ENCODE data around the gene B4GALT3. TPM values are rescaled to one million over a fixed set of nuclear protein-coding genes. Genes with fewer than 3 reads are reported as not detected.
A peak's percentile ranks its signal among the peaks of the same experiment; 100 is the strongest.

B4GALT3 gene
- total RNA-seq, 4 donors from 2014 or later: 20.6 to 50.7 (median 37.1) TPM

DNA sequence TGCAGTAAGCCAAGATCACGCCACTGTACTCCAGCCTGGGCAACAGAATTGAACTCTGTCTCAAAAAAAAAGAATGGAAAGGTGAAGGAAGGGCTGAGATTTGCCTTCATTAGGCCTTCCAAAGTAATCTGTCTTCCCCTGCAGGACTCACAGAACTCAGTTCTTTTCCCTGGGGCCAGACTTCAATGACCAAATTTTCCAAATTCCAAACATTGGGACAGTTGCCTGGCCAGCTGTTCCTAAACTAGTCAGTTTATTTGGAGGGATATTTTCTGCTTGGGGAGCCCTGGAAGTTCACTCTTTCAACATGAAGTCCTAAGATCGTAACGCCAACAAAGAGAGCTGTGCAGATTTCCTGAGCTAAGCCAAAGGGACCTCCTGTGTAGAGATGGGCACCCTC is 39.4 kb downstream of the B4GALT3 start:
- DNase-seq (ENCODE audit: low spot score) (no peak), ATAC-seq (ENCODE audit: low FRiP score) (no peak)
- no peak for TF ChIP-seq CTCF (IDR thresholded peaks at IDR 0.05)

DNA sequence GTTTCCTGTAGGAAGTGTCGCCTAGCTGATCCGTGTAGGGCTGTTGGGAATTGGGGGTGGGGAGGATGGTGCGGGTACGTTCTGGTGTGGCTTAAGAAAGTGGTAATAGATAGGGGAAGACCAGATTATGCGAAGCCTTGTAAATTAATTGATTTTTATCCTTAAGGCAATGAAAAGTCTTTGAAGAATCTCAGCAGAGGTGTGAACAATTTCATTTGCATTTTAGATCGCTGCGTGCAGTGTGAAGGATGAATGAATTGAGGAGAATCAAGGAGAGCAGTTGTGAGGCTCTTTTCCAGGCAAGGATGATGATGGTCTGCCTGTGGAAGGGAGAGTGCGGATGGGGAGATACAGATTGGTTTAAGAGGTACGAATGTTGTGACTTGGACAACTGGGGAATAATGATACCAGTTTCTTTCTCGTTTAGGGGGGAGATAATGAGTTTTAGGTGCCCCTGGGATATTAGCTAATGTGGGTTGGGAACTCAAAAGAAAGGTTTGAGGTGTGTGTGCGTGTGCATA is 44.0 kb downstream of the B4GALT3 start:
- no peak for DNase-seq (ENCODE audit: low spot score)
- ATAC-seq (ENCODE audit: low FRiP score): no peak

DNA sequence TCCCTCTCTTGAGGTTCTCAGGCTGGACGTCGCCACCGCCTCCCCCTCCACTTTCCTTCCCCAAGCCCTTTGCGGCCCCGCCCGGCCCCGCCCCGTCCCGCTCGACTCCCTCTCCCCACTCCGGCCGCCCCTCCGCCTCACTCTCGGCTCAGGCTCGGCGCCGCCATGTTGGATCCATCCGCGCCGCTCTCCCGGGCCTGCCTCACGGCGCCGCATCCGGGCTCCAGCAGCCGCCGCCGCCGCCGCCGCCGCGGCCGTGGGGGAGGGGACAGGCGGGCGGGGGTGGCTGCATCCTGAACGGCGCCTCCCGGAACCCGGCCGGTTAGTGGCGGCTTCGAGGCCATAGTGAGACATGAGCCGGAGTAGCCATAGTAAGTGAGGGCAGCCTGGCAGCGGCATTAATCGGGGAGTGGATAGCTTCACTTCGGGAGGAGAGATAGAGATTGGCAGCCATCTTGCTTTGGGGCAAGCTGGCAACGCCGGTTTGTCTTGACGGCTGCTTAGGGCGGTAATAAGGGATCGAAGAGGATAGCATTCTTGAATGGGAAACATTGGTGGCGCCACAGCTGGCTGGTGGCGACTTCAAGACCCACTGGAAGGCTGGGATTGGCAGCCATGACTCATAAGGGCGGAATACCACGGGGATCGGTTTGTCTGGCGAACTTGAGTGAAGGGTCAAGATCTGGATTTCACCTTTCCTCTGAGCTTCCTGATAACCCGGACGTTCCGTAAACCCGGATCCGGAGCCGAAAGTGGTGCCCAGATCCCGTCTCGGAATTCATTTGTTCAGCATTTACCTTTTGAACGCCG is 44.7 kb downstream of the B4GALT3 start, which contains the start of gene DEDD:
Gene DEDD, minus strand, starts transcription at position 258 of the 810 bp plus-strand sequence. CDS start 8,205 bp downstream, outside the sequence.
- ATAC-seq (ENCODE audit: low FRiP score) (peak; percentile 93), DNase-seq (ENCODE audit: low spot score) (peak; percentile 65)
- no peak for TF ChIP-seq CTCF (IDR thresholded peaks at IDR 0.05)

More for the DNA sequence above, 44.0 kb downstream of the B4GALT3 start:
- TF ChIP-seq CTCF (IDR thresholded peaks at IDR 0.05): no peak

DNA sequence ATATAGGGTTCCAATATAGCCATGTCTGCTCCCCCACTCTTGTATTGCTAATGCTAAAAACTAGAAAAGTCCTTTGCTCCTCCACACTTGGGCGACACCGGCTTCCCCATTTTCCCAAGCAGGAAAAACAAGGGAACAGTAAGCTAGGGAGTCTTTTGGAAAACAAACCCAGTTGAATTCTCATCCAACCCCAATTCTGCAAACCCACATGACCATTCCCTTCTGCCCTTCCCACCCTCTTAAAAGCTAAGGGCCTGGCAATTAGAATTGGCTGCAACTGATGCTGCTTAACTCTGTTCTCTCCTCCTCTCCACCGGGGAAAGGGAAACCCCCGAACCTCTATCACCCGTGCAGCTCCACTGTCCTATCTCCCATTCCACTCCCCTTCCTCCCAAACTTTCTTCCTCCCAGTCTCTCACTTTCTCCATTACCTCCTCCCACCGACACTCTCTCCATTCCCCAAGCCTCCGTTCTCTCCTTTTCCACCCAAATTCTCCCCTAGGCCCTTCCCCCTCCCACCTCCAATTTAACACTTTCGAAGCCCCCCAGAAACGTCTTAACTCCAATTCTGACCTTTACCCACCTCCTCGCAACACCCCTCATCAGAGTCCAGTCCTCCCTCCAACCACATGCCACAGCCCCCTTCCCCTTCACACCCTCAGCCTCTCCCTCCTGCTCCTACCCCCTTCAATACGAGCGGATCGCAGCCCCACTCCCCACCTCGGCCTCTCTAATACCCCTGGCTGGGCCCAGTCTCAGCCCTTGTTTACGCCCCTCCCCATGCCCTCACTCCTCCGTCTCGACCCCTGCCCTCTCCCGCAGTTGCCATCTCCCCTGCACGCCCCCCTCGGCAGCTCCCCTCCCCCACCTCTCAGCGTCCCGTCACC is 45.5 kb downstream of the B4GALT3 start:
- TF ChIP-seq CTCF (IDR thresholded peaks at IDR 0.05): no peak
- no peak for DNase-seq (ENCODE audit: low spot score)
- ATAC-seq (ENCODE audit: low FRiP score): peak; percentile 43

DNA sequence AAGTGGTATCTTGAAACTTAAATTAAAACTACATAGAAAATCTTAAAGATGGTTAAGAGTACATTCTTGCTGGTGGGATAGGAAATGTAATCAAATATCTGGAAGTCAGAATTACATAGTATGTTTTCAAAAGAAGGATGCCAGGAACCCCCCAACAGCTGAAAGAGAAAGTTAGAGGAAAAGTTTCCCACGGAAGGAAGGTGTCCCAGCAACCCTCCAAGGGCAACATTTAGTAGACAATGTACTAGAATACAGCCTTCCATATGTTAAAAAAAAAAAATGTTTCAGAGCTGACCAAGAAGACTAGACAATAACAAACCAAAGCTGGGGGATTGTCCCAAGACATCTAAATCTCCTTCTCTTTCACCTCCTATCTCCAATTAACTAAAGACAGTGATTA is 47.0 kb downstream of the B4GALT3 start:
- ATAC-seq (ENCODE audit: low FRiP score) (no peak), DNase-seq (ENCODE audit: low spot score) (no peak)
- no peak for TF ChIP-seq CTCF (IDR thresholded peaks at IDR 0.05)

- ATAC-seq (ENCODE audit: low FRiP score): no peak
- no peak for DNase-seq (ENCODE audit: low spot score)
- TF ChIP-seq CTCF (IDR thresholded peaks at IDR 0.05): no peak
These were observed 48.5 kb downstream of the B4GALT3 start for GRCh38 chr1:161128591-161129420.

Data from omental fat pad (tissue), 4 donors.